OCI-LY7 (cell line): ENCODE results near the gene MYH8. TPM values are rescaled to one million over a fixed set of nuclear protein-coding genes. Genes with fewer than 3 reads are reported as not detected.

Experiments used
- BruUV-seq: library from RNA; stranded (reverse); fragments of 400-500 nt; replicated peaks from 2 replicates; lab custom pipeline; 2021; lab: Mats Ljungman, UMichigan
- CTCF ChIA-PET: fragments of 300-600 bp; sonication (Branson Sonifier 250); formaldehyde crosslinking; loops from one replicate; lab custom pipeline; 2022; ENCODE audit warnings: antibody characterized with exemption; ENCODE audit not compliant: unreplicated experiment; lab: Charles Lee
- POLR2A ChIA-PET: fragments of 300-600 bp; sonication (Branson Sonifier 250); formaldehyde crosslinking; loops from one replicate; lab custom pipeline; 2022; ENCODE audit warnings: antibody characterized with exemption; lab: Charles Lee
- DNase-seq: peaks from one replicate; pipeline ENCODE4 v3.0.0-alpha.2; 2015; ENCODE audit warnings: low spot score
- H2AFZ ChIP-seq: fragments of 200-600 bp; sonication (generic), shearing (Covaris generic); 2 replicates; pipeline ENCODE4 v1.6.1; 2014; ENCODE audit warnings: mild to moderate bottlenecking, antibody characterized with exemption, low read length, moderate library complexity
- H3K27ac ChIP-seq: fragments of 200-600 bp; sonication (generic); 2 replicates; pipeline ENCODE4 v1.5.1; 2014; ENCODE audit warnings: mixed run types, low read depth, mild to moderate bottlenecking, moderate library complexity, low read length, inconsistent platforms; ENCODE audit not compliant: poor library complexity, severe bottlenecking
- H3K36me3 ChIP-seq: fragments of 200-600 bp; sonication (generic); 2 replicates; pipeline ENCODE4 v1.6.1; 2014; ENCODE audit warnings: mild to moderate bottlenecking, antibody characterized with exemption, low read length, moderate library complexity, mixed read lengths; ENCODE audit not compliant: insufficient read depth
- H3K4me1 ChIP-seq: fragments of 200-600 bp; sonication (generic); 2 replicates; pipeline ENCODE4 v1.5.1; 2014; ENCODE audit warnings: mild to moderate bottlenecking, low read length; ENCODE audit not compliant: insufficient read depth, poor library complexity, severe bottlenecking
- H3K4me2 ChIP-seq: fragments of 200-600 bp; sonication (generic); 2 replicates; pipeline ENCODE4 v1.6.1; 2014; ENCODE audit warnings: mild to moderate bottlenecking, low read length
- H3K4me3 ChIP-seq: fragments of 200-600 bp; sonication (generic); 2 replicates; pipeline ENCODE4 v1.5.1; 2014; ENCODE audit warnings: mild to moderate bottlenecking, low read depth, low read length; ENCODE audit not compliant: poor library complexity, severe bottlenecking
- H3K79me2 ChIP-seq: fragments of 200-600 bp; sonication (generic); 2 replicates; pipeline ENCODE4 v1.6.1; 2016; ENCODE audit warnings: low read depth, mild to moderate bottlenecking, low read length, moderate library complexity, mixed read lengths; ENCODE audit not compliant: insufficient read depth
- H3K9me2 ChIP-seq: fragments of 200-600 bp; sonication (generic); 2 replicates; pipeline ENCODE4 v1.6.1; 2016; ENCODE audit warnings: mild to moderate bottlenecking, low read length, mixed read lengths; ENCODE audit not compliant: insufficient read depth
- H3K9me3 ChIP-seq: fragments of 200-600 bp; sonication (generic); 2 replicates; pipeline ENCODE4 v1.6.1; 2014; ENCODE audit warnings: mild to moderate bottlenecking, mixed run types, low read length, mixed read lengths
- H4K20me1 ChIP-seq: fragments of 200-600 bp; sonication (generic); 2 replicates; pipeline ENCODE4 v1.6.1; 2014; ENCODE audit warnings: mild to moderate bottlenecking, antibody characterized with exemption, low read length, moderate library complexity, mixed read lengths; ENCODE audit not compliant: insufficient read depth
- EZH2phosphoT487 ChIP-seq: fragments of 200-600 bp; sonication (generic); IDR thresholded peaks from 2 replicates; pipeline ENCODE4 v1.6.1; 2018; ENCODE audit warnings: low read depth, borderline replicate concordance, mild to moderate bottlenecking, mixed run types, antibody characterized with exemption, low read length, moderate library complexity, mixed read lengths
- intact Hi-C: fragments of 100-400 bp; cut with micrococcal nuclease; formaldehyde crosslinking; loops from one replicate; pipeline ENCODE4 v1.10.0; 2022; ENCODE audit not compliant: unreplicated experiment
- total RNA-seq, 2 experiments: library from RNA; depleted of rRNA in 1 of 2; stranded (reverse); fragments of >200 nt in 1 of 2; shearing (Covaris generic) in 1 of 2; gene quantifications; 2 replicates each; pipeline ENCODE4 v1.2.3, GENCODE V29; 2014 to 2022
- TF ChIP-seq, protein P1 (sequence below): fragments of 200-600 bp; sonication (generic); conservative IDR thresholded peaks from 2 replicates; pipeline ENCODE4 v1.5.1; 2014; ENCODE audit warnings: mild to moderate bottlenecking, antibody characterized with exemption, low read length, moderate library complexity, mixed read lengths

Gene MYH8
- total RNA-seq, 2 experiments from 2014 or later, result not detected

DNA sequence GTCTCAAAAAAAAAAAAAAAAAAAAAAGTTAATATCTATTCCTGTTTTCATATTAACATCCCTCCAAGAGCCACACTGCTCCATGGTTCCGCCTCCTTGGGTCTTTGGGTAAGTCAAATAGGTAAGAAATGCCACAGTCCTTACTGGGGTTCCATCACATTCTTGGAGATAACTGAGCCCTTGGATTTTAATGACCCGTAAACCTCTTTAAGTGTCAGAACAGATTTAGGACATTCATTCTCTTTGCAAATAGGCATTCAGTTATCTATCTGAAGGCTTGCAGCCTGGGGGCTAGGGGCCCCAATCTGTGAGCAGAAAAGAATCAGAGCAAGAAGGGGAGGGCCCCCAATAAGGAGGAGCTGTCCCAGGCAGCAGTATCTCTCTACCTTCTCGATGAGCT is 76.9 kb downstream of the MYH8 start:
- Histone ChIP-seq H3K4me1 (no peaks in the 10 kb centered on the region), H3K36me3 (no peaks in the 10 kb centered on the region), H3K4me3 (no peak overlapping the region), H2AFZ (no peak overlapping the region), H3K27ac (no peak overlapping the region), H3K79me2 (no peaks in the 10 kb centered on the region), H3K9me3 (no peaks in the 10 kb centered on the region), H3K4me2 (no peak overlapping the region), H3K9me2 (no peaks in the 10 kb centered on the region), H4K20me1 (no peaks in the 10 kb centered on the region)
- no peak for TF ChIP-seq EZH2phosphoT487
- TF ChIP-seq, protein P1, sequence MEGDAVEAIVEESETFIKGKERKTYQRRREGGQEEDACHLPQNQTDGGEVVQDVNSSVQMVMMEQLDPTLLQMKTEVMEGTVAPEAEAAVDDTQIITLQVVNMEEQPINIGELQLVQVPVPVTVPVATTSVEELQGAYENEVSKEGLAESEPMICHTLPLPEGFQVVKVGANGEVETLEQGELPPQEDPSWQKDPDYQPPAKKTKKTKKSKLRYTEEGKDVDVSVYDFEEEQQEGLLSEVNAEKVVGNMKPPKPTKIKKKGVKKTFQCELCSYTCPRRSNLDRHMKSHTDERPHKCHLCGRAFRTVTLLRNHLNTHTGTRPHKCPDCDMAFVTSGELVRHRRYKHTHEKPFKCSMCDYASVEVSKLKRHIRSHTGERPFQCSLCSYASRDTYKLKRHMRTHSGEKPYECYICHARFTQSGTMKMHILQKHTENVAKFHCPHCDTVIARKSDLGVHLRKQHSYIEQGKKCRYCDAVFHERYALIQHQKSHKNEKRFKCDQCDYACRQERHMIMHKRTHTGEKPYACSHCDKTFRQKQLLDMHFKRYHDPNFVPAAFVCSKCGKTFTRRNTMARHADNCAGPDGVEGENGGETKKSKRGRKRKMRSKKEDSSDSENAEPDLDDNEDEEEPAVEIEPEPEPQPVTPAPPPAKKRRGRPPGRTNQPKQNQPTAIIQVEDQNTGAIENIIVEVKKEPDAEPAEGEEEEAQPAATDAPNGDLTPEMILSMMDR, result no peak
- BruUV-seq, result no TSS peak
- POLR2A ChIA-PET, result no interaction called here
- no peak for DNase-seq
- intact Hi-C loops, result no loop called here
- CTCF ChIA-PET, result no interaction called here

Other genes with a start within 250 kb of the MYH8 start
- not detected in 2 replicates for gene GAS7, start 223.3 kb downstream of the MYH8 start, total RNA-seq (2014; rRNA removed; shearing (Covaris generic))
- 0.46 and 1.5 TPM in 2 replicates for gene GAS7, start 223.3 kb downstream of the MYH8 start, total RNA-seq (2022)
- gene MYH13, start 48.9 kb downstream of the MYH8 start, total RNA-seq (2014; rRNA removed; shearing (Covaris generic)), result not detected in 2 replicates
- gene MYH13, start 48.9 kb downstream of the MYH8 start, total RNA-seq (2022), result not detected in 2 replicates
- not detected in 2 replicates for gene MYH4, start 47.6 kb upstream of the MYH8 start, total RNA-seq (2014; rRNA removed; shearing (Covaris generic))
- not detected in 2 replicates for gene MYH4, start 47.6 kb upstream of the MYH8 start, total RNA-seq (2022)
- not detected in 2 replicates for gene MYH1, start 96.6 kb upstream of the MYH8 start, total RNA-seq (2014; rRNA removed; shearing (Covaris generic))
- gene MYH1, start 96.6 kb upstream of the MYH8 start, total RNA-seq (2022), result not detected in 2 replicates
- gene MYH2, start 127.7 kb upstream of the MYH8 start, total RNA-seq (2014; rRNA removed; shearing (Covaris generic)), result not detected in 2 replicates
- not detected in 2 replicates for gene MYH2, start 127.7 kb upstream of the MYH8 start, total RNA-seq (2022)
- gene MYH3, start 235.4 kb upstream of the MYH8 start, total RNA-seq (2014; rRNA removed; shearing (Covaris generic)), result 4.2 and 6.5 TPM in 2 replicates
- gene MYH3, start 235.4 kb upstream of the MYH8 start, total RNA-seq (2022), result 5.1 and 5.9 TPM in 2 replicates